ENCODE data around the gene CYP26B1. TPM values are rescaled to one million over a fixed set of nuclear protein-coding genes. Genes with fewer than 3 reads are reported as not detected.

The CYP26B1 gene
- total RNA-seq: not detected in 2 replicates

GRCh38 chr2:72147303-72147971, at the start of gene CYP26B1:
Gene CYP26B1 (minus strand): TSS chr2:72147862. CDS start chr2:72147834, 28 bp downstream.

